Activated T-helper 17 cell treated with anti-CD3 and anti-CD28 coated beads, Interleukin-2, amount 50 U/mL, for 72 hours (primary cell): ENCODE results near the gene ZNF609. TPM values are rescaled to one million over a fixed set of nuclear protein-coding genes. Genes with fewer than 3 reads are reported as not detected.

Source experiments
- ATAC-seq: fragments of 150-1000 bp; cut with Tn5 transposase; replicated peaks from 2 replicates; pipeline ENCODE4 v1.10.0; 2021; ENCODE audit warnings: mild to moderate bottlenecking, moderate library complexity
- H3K27ac Mint-ChIP-seq: one replicate; pipeline ENCODE4 v1.8.0; 2022; ENCODE audit warnings: mixed read lengths
- H3K27me3 Mint-ChIP-seq: one replicate; pipeline ENCODE4 v1.8.0; 2022; ENCODE audit warnings: mixed read lengths
- H3K36me3 Mint-ChIP-seq: one replicate; pipeline ENCODE4 v1.8.0; 2022; ENCODE audit warnings: low read depth, mild to moderate bottlenecking, mixed read lengths
- H3K4me1 Mint-ChIP-seq: one replicate; pipeline ENCODE4 v1.8.0; 2022; ENCODE audit warnings: mixed read lengths
- H3K4me3 Mint-ChIP-seq: one replicate; pipeline ENCODE4 v1.8.0; 2022; ENCODE audit warnings: mild to moderate bottlenecking, mixed read lengths
- H3K9me3 Mint-ChIP-seq: one replicate; pipeline ENCODE4 v1.8.0; 2022; ENCODE audit warnings: mixed read lengths
- total RNA-seq, 2 donors: library from RNA; stranded (reverse); gene quantifications; one replicate each; pipeline ENCODE4 v1.2.3, GENCODE V29; 2022

ZNF609 gene
- total RNA-seq, 2 donors from 2014 or later, result 27.3 to 41.2 TPM

- H3K9me3 Mint-ChIP-seq, result no peaks in the 10 kb centered on the region
- peak; percentile 19 for ATAC-seq
- H3K27me3 Mint-ChIP-seq, result no peaks in the 10 kb centered on the region
- H3K4me1 Mint-ChIP-seq, result peaks cover 20% of the 10 kb centered on the region
- peak overlapping the region; percentile 23 for H3K27ac Mint-ChIP-seq
- H3K4me3 Mint-ChIP-seq, result no peak overlapping the region
- H3K36me3 Mint-ChIP-seq, result peaks cover 10% of the 10 kb centered on the region
Measured at GRCh38 chr15:64558460-64559179, 98.2 kb downstream of the ZNF609 start.

DNA sequence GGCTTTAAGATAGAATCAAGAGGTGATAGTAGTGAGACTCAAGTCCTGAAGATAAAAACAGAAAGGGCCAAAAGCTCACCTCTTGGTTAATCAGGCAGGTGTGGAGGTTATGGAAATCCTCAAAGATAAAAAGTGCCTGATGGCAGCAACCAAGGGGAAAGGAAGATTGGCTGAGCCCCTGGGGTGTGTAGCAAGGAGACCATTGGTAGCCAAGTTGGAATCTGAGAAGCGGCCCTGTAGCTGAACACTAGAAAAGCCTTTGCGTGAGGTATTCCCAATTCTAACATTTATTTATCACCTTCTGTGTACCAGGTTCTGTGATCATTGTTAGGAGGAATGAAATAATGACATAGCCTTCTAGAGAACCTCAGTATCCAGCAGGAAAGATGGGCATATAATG is 98.9 kb downstream of the ZNF609 start:
- no peaks in the 10 kb centered on the region for H3K27me3 Mint-ChIP-seq
- peaks cover 23% of the 10 kb centered on the region for H3K4me1 Mint-ChIP-seq
- peak overlapping the region; percentile 23 for H3K27ac Mint-ChIP-seq
- H3K36me3 Mint-ChIP-seq, result peaks cover 13% of the 10 kb centered on the region
- no peaks in the 10 kb centered on the region for H3K9me3 Mint-ChIP-seq
- H3K4me3 Mint-ChIP-seq, result no peak overlapping the region
- no peak for ATAC-seq

GRCh38 chr15:64560501-64560900 is 100.1 kb downstream of the ZNF609 start:
- Mint-ChIP-seq H3K4me3 (no peak overlapping the region), H3K4me1 (peaks cover 25% of the 10 kb centered on the region), H3K27me3 (no peaks in the 10 kb centered on the region), H3K27ac (peak overlapping the region; percentile 3), H3K9me3 (no peaks in the 10 kb centered on the region), H3K36me3 (peaks cover 16% of the 10 kb centered on the region)
- no peak for ATAC-seq

DNA sequence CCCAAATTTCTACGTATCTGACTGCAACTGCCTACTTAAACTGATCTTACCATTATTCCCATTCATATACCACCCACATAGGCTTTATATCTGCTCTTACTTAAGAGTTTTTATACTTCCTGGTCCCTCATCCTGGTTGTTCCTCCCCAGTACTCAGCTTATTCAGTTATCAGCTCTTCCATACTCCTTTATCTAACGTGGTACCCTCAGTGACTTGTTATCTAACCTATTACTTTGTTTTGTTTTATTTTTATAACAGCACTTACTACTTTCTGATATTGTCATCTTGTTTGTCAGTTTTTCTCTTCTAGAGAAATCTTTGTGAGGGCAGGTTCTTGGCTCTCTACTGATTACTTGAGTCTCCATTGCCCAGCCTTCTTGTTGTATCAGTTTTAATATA is 100.6 kb downstream of the ZNF609 start:
- H3K4me3 Mint-ChIP-seq, result no peak overlapping the region
- peak overlapping the region; percentile 3 for H3K27ac Mint-ChIP-seq
- H3K9me3 Mint-ChIP-seq, result no peaks in the 10 kb centered on the region
- peaks cover 25% of the 10 kb centered on the region for H3K4me1 Mint-ChIP-seq
- H3K36me3 Mint-ChIP-seq, result peaks cover 16% of the 10 kb centered on the region
- no peak for ATAC-seq
- H3K27me3 Mint-ChIP-seq, result no peaks in the 10 kb centered on the region

- no peak overlapping the region for H3K4me3 Mint-ChIP-seq
- H3K27me3 Mint-ChIP-seq, result no peaks in the 10 kb centered on the region
- H3K36me3 Mint-ChIP-seq, result peaks cover 16% of the 10 kb centered on the region
- H3K9me3 Mint-ChIP-seq, result no peaks in the 10 kb centered on the region
- peaks cover 31% of the 10 kb centered on the region for H3K4me1 Mint-ChIP-seq
- no peak overlapping the region for H3K27ac Mint-ChIP-seq
- no peak for ATAC-seq
Measured at GRCh38 chr15:64562003-64562640, 101.7 kb downstream of the ZNF609 start.

GRCh38 chr15:64566102-64566501 is 105.7 kb downstream of the ZNF609 start:
- H3K36me3 Mint-ChIP-seq, result peaks cover 23% of the 10 kb centered on the region
- H3K27me3 Mint-ChIP-seq, result no peaks in the 10 kb centered on the region
- H3K9me3 Mint-ChIP-seq, result no peaks in the 10 kb centered on the region
- no peak for ATAC-seq
- H3K27ac Mint-ChIP-seq, result no peak overlapping the region
- H3K4me1 Mint-ChIP-seq, result peaks cover 41% of the 10 kb centered on the region
- no peak overlapping the region for H3K4me3 Mint-ChIP-seq

DNA sequence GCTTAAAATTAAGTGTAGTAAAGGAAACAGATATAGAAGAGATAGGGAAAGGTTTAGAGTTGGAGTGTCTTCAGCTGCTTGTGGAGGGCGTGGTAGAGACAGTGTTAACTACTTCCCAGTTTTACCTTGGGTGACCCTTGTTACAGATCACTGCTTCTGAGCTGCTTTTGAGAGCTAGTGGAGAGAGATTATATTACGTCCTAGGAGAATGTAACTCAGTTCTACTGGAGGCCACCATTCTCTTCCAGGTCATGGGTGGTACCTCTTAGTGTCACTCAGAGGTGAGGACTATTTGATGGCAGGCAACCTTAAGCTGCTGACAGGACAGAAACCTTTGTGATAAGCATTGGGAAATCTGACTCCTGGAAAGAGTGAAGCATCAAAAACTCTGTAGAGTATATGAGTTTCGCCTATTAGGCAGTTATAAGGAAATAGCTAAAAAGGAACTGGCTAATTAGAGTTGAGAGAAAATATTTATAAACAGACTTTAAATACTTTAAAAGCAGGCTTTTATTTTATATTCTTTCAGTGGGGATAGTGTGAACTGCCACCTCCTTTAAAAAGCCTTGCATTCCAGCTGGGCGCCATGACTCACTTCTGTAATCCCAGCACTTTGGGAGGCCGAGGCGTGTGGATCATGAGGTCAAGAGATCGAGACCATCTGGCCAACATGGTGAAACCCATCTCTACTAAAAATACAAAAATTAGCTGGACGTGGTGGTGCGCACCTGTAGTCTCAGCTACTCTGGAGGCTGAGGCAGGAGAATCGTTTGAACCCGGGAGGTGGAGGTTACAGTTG is 106.5 kb downstream of the ZNF609 start:
- no peaks in the 10 kb centered on the region for H3K9me3 Mint-ChIP-seq
- no peaks in the 10 kb centered on the region for H3K27me3 Mint-ChIP-seq
- H3K4me1 Mint-ChIP-seq, result peaks cover 43% of the 10 kb centered on the region
- H3K27ac Mint-ChIP-seq, result no peak overlapping the region
- no peak for ATAC-seq
- H3K36me3 Mint-ChIP-seq, result peaks cover 23% of the 10 kb centered on the region
- H3K4me3 Mint-ChIP-seq, result no peak overlapping the region

- Mint-ChIP-seq H3K4me3 (peak overlapping the region; percentile 3), H3K4me1 (peaks cover 51% of the 10 kb centered on the region), H3K9me3 (no peaks in the 10 kb centered on the region), H3K27ac (peak overlapping the region; percentile 76), H3K27me3 (no peaks in the 10 kb centered on the region), H3K36me3 (peaks cover 13% of the 10 kb centered on the region)
- peak; percentile 70 for ATAC-seq
Measured at GRCh38 chr15:64568765-64569164, 108.4 kb downstream of the ZNF609 start.

- Mint-ChIP-seq H3K27me3 (no peaks in the 10 kb centered on the region), H3K27ac (peak overlapping the region; percentile 68), H3K4me3 (no peak overlapping the region), H3K36me3 (peaks cover 7% of the 10 kb centered on the region), H3K4me1 (peaks cover 51% of the 10 kb centered on the region), H3K9me3 (no peaks in the 10 kb centered on the region)
- no peak for ATAC-seq
Measured at GRCh38 chr15:64571857-64572291, 111.5 kb downstream of the ZNF609 start.

GRCh38 chr15:64572856-64573255 is 112.5 kb downstream of the ZNF609 start:
- peaks cover 51% of the 10 kb centered on the region for H3K4me1 Mint-ChIP-seq
- no peak for ATAC-seq
- H3K4me3 Mint-ChIP-seq, result no peak overlapping the region
- H3K27me3 Mint-ChIP-seq, result no peaks in the 10 kb centered on the region
- no peak overlapping the region for H3K27ac Mint-ChIP-seq
- no peaks in the 10 kb centered on the region for H3K9me3 Mint-ChIP-seq
- H3K36me3 Mint-ChIP-seq, result peaks cover 6% of the 10 kb centered on the region

DNA sequence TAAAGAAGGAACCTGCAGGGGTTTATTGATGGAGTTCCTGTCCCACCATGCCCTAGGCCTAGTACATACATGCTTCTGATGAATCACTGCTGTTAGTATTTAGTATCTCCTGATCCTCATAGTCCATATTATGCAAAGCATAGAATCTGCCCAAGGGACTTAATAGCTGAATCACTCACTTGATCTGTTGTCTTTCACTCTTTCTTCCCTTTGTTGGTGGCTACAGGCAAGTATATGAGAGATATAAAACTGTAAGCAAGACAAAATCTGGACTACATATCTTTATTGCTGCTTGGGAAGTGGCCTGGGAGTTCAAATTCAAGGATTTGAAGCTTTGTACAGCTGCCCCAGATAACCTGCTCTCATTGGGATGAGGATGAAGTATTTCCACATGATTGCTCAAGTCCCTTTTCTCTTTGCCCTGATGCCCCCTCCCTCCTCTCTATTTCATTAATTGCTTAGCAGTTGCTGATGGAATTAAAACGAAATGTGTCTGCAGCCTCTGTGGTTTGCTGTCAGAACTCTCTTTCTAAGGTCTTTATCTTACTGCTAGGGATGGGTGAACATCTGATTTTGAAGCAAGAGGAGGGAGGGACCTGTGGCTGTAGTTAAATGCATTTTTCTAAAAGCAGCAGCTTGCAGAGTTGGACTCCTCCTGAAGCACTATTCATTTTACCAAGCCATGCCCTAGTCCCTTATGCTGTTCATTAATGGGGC is 114.1 kb downstream of the ZNF609 start:
- Mint-ChIP-seq H3K4me1 (peaks cover 35% of the 10 kb centered on the region), H3K27ac (peak overlapping the region; percentile 6), H3K27me3 (no peaks in the 10 kb centered on the region), H3K36me3 (no peaks in the 10 kb centered on the region), H3K9me3 (no peaks in the 10 kb centered on the region), H3K4me3 (no peak overlapping the region)
- ATAC-seq, result peak; percentile 31

DNA sequence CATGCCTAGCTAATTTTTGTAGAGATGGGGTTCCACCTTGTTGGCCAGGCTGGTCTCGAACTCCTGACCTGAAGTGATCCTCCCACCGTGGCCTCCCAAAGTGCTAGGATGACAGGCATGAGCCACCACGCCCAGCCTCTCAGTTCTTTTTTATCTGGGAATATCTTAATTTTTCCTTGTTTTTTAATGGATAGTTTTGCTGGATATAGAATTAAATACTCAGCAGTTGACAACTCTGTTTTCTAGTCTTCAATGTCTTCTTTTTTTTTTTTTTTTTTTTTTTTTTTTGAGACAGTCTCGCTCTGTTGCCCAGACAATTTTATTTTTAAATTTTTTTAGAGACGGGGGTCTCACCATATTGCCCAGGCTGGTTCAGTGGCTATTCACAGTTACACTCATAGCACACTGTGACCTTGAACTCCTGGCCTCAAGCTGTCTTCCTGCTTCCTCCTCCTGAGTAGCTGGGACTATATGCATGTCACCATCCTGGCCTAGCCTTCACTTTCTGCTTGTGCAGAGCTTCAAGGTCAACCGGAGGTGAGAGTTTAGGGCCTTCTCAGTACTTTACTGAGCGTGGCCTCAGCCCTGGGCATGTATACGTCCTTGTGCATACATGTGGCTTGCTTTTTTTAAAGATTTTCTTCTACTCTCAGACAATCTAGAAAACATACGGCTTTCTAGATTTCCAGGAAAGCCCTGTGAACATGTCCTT is 120.5 kb downstream of the ZNF609 start:
- Mint-ChIP-seq H3K4me3 (no peak overlapping the region), H3K27ac (no peak overlapping the region), H3K36me3 (no peaks in the 10 kb centered on the region), H3K27me3 (no peaks in the 10 kb centered on the region), H3K9me3 (no peaks in the 10 kb centered on the region), H3K4me1 (peaks cover 9% of the 10 kb centered on the region)
- ATAC-seq, result no peak

GRCh38 chr15:64581408-64581761 is 121.0 kb downstream of the ZNF609 start:
- no peaks in the 10 kb centered on the region for H3K27me3 Mint-ChIP-seq
- H3K9me3 Mint-ChIP-seq, result no peaks in the 10 kb centered on the region
- peaks cover 10% of the 10 kb centered on the region for H3K4me1 Mint-ChIP-seq
- no peak for ATAC-seq
- H3K36me3 Mint-ChIP-seq, result no peaks in the 10 kb centered on the region
- no peak overlapping the region for H3K4me3 Mint-ChIP-seq
- no peak overlapping the region for H3K27ac Mint-ChIP-seq

GRCh38 chr15:64582202-64582601 is 121.8 kb downstream of the ZNF609 start:
- Mint-ChIP-seq H3K4me1 (peaks cover 18% of the 10 kb centered on the region), H3K36me3 (no peaks in the 10 kb centered on the region), H3K9me3 (no peaks in the 10 kb centered on the region), H3K27ac (no peak overlapping the region), H3K27me3 (no peaks in the 10 kb centered on the region), H3K4me3 (no peak overlapping the region)
- no peak for ATAC-seq
